ENCODE data around the gene NKD1.
"Not testable (repeated sequence)": the region's sequence is repeated elsewhere in the genome, so short reads cannot be mapped to it uniquely, and the experiment has no call there.

The NKD1 gene

GRCh38 chr16:50520451-50521245 is 27.5 kb upstream of the NKD1 start:
- DNase-seq: no peak

- DNase-seq: no peak
Observed at GRCh38 chr16:50521246-50521900, 26.8 kb upstream of the NKD1 start.

- no peak for DNase-seq
Observed at GRCh38 chr16:50522324-50522723, 25.9 kb upstream of the NKD1 start.

GRCh38 chr16:50523710-50524109 is 24.5 kb upstream of the NKD1 start:
- no peak for DNase-seq

GRCh38 chr16:50525262-50525661 is 22.9 kb upstream of the NKD1 start:
- DNase-seq: no peak

- DNase-seq: no peak
Observed at GRCh38 chr16:50525716-50526115, 22.5 kb upstream of the NKD1 start.

- no peak for DNase-seq
Observed at GRCh38 chr16:50526249-50526648, 21.9 kb upstream of the NKD1 start.

GRCh38 chr16:50526796-50527195 is 21.4 kb upstream of the NKD1 start:
- DNase-seq: no peak

GRCh38 chr16:50528820-50529219 is 19.4 kb upstream of the NKD1 start:
- DNase-seq: no peak

GRCh38 chr16:50529334-50529733 is 18.9 kb upstream of the NKD1 start:
- DNase-seq: no peak

- no peak for DNase-seq
Observed at GRCh38 chr16:50530277-50531236, 17.6 kb upstream of the NKD1 start.

GRCh38 chr16:50531359-50531758 is 16.8 kb upstream of the NKD1 start:
- DNase-seq: no peak

- DNase-seq: no peak
Observed at GRCh38 chr16:50531901-50532300, 16.3 kb upstream of the NKD1 start.

- DNase-seq: no peak
Observed at GRCh38 chr16:50532576-50532975, 15.6 kb upstream of the NKD1 start.

- DNase-seq: no peak
Observed at GRCh38 chr16:50533317-50533716, 14.9 kb upstream of the NKD1 start.

- no peak for DNase-seq
Observed at GRCh38 chr16:50534091-50534490, 14.1 kb upstream of the NKD1 start.

GRCh38 chr16:50534556-50534955 is 13.6 kb upstream of the NKD1 start:
- DNase-seq: no peak

- DNase-seq: no peak
Observed at GRCh38 chr16:50534958-50535357, 13.2 kb upstream of the NKD1 start.

GRCh38 chr16:50535506-50536257 is 12.5 kb upstream of the NKD1 start:
- no peak for DNase-seq

- DNase-seq: not testable (repeated sequence)
Observed at GRCh38 chr16:50536258-50536645, 11.9 kb upstream of the NKD1 start.

- DNase-seq: no peak
Observed at GRCh38 chr16:50537533-50538290, 10.5 kb upstream of the NKD1 start.
